SJCRH30 (cell line): ENCODE data around the gene SPAG6. TPM values are rescaled to one million over a fixed set of nuclear protein-coding genes. Genes with fewer than 3 reads are reported as not detected.
A peak's percentile ranks its signal among the peaks of the same experiment; 100 is the strongest.

Experiments used
- DNase-seq, 2 experiments: peaks; one replicate each; pipeline ENCODE4 v3.0.0-alpha.2; 2015 to 2020
- H3K27ac ChIP-seq: fragments of 250-450 bp; sonication (Bioruptor Pico); 2 replicates; pipeline ENCODE4 v1.5.1; 2020; ENCODE audit warnings: mild to moderate bottlenecking, moderate library complexity
- H3K27me3 ChIP-seq: fragments of 250-450 bp; sonication (Bioruptor Pico); 2 replicates; pipeline ENCODE4 v1.5.1; 2020; ENCODE audit warnings: mild to moderate bottlenecking, moderate library complexity
- H3K36me3 ChIP-seq: fragments of 250-450 bp; sonication (Bioruptor Pico); 2 replicates; pipeline ENCODE4 v1.5.1; 2020; ENCODE audit warnings: mild to moderate bottlenecking, moderate library complexity
- H3K4me1 ChIP-seq: fragments of 250-450 bp; sonication (Bioruptor Pico); 2 replicates; pipeline ENCODE4 v1.5.1; 2020; ENCODE audit warnings: mild to moderate bottlenecking, moderate library complexity
- H3K4me3 ChIP-seq: fragments of 250-450 bp; sonication (Bioruptor Pico); 2 replicates; pipeline ENCODE4 v1.5.1; 2020; ENCODE audit warnings: mild to moderate bottlenecking, moderate library complexity
- H3K9me3 ChIP-seq: fragments of 250-450 bp; sonication (Bioruptor Pico); replicated peaks from 2 replicates; pipeline ENCODE4 v1.5.1; 2020; ENCODE audit warnings: mild to moderate bottlenecking, moderate library complexity
- total RNA-seq: library from RNA; depleted of rRNA; stranded (reverse); fragments of >200 nt; shearing (Covaris generic); gene quantifications from 2 replicates; pipeline ENCODE4 v1.2.3, GENCODE V29; 2014

The SPAG6 gene
- total RNA-seq, 1 experiment from 2014 or later: 1.3 TPM

DNA sequence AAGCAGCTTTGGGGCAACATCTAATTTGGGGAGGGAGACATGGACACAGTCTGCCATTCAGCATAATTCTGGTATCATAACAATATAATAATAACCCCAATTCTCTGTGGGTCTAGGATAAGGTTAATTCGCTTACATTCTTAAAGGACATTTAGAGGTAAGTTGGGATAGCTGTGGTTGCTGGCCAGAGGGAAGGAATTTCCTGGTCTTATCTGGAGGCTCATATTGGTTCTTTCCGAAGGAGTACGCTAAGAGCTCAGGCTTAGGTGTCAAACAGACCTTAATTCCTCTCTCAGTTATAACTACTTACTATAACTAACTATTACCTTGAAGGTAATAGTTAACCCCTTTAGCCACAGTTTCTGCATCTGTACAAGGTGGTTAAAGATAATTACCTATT lies 68.8 kb downstream of the SPAG6 start:
- Histone ChIP-seq H3K36me3 (no peaks in the 10 kb centered on the region), H3K9me3 (0 out of 2 replicates have a peak, but pooled peaks cover 3% of the 10 kb centered on the region), H3K4me1 (no peaks in the 10 kb centered on the region; the same call in 1 of the 2 replicates), H3K27me3 (no peaks in the 10 kb centered on the region), H3K4me3 (no peak overlapping the region), H3K27ac (no peak overlapping the region)
- DNase-seq: no peak

- Histone ChIP-seq H3K27me3 (no peaks in the 10 kb centered on the region), H3K4me3 (no peak overlapping the region), H3K27ac (no peak overlapping the region), H3K9me3 (no peaks in the 10 kb centered on the region), H3K36me3 (no peaks in the 10 kb centered on the region), H3K4me1 (no peaks in the 10 kb centered on the region; the same call in 1 of the 2 replicates)
- no peak for DNase-seq
These were observed 69.8 kb downstream of the SPAG6 start for GRCh38 chr10:22415072-22415471.

DNA sequence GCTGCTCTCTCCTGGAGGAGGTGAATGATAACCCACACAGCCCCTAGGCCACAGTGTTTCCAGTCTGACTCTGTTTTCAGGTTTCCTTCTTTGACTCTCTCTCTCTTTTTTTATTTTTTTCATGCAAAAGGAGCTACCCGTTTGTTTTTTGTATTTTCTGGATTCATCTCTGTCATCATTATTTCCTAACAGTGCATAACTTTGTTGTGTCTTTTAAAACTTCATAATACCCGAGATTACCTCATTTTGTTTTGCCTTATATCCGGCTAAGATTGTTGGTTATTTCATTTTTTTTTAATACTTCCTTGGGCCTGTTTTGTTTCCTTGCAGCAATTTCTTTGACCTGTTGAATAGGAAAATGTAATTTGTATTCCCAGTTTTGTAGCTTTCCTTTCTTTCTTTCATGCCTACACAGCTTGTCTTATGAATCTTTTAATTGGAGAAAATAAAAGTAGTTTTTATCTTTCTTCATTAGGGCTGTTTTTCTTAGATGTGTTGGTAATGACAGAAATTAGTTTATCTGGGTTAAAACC lies 72.5 kb downstream of the SPAG6 start:
- H3K9me3 ChIP-seq: no peaks in the 10 kb centered on the region
- H3K27ac ChIP-seq: no peak overlapping the region
- no peak overlapping the region for H3K4me3 ChIP-seq
- H3K4me1 ChIP-seq: no peaks in the 10 kb centered on the region; the same call in 1 of the 2 replicates
- no peaks in the 10 kb centered on the region for H3K27me3 ChIP-seq
- H3K36me3 ChIP-seq: no peaks in the 10 kb centered on the region
- DNase-seq: no peak

DNA sequence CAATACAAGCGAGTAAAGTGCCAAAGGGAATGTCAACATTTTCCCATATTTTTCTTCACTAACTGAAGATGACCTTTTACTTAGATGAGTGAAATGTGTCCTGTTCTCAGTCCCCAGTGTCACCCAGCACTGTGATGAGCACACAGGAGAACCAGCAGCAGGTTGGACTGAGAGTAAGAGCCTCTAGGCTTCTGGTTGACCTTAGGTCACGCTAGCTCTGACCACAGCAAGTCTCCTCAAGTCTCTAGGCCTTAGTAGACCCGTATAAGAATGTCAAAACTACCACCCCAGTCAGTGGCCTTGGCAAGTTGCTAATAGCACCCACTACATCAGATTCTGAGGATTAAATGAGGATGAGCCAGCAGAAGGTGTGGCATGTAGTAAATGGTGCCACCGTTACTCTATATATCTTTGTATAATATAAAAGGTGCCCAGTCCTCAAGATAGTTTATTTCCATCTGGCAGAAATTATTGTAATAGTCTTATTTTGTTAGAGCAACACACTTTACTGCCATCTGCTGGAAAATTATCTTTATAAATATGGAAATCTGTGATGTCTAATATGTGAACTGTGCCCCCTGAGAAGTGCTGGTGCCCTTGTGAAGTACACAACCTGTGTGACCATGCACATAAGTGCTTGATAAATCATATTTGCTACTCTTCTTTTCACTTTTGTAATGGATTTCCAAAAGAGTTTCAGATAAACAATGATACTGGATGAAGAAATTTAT lies 75.7 kb downstream of the SPAG6 start:
- Histone ChIP-seq H3K4me1 (no peaks in the 10 kb centered on the region; the same call in 1 of the 2 replicates), H3K27me3 (no peaks in the 10 kb centered on the region), H3K9me3 (no peaks in the 10 kb centered on the region), H3K27ac (no peak overlapping the region), H3K36me3 (no peaks in the 10 kb centered on the region), H3K4me3 (no peak overlapping the region)
- DNase-seq: no peak

GRCh38 chr10:22426653-22427052 lies 81.4 kb downstream of the SPAG6 start:
- DNase-seq: no peak
- H3K27me3 ChIP-seq: no peaks in the 10 kb centered on the region
- H3K4me1 ChIP-seq: peaks cover 37% of the 10 kb centered on the region
- no peak overlapping the region for H3K4me3 ChIP-seq
- no peaks in the 10 kb centered on the region for H3K36me3 ChIP-seq
- H3K27ac ChIP-seq: no peak overlapping the region
- H3K9me3 ChIP-seq: no peaks in the 10 kb centered on the region

DNA sequence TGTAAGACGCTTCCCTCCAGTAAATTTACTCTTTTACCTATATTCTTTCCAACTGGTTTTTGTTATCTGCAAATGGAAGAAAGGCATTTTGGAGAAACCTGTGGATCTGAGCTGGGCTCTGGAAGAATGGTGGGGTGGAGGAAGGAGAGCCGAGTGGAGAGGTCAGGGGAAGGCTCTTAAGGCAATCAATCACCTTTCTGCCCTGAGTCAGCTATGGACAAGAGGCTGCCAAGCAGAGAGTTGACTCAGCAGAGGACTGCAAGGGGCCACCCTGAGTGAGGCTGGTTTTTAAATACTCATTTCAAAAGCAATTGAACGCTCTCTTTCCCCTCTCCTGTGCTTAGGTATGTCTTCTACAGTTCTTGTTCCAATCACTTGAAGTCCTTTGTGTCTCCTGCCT lies 81.8 kb downstream of the SPAG6 start:
- Histone ChIP-seq H3K9me3 (no peaks in the 10 kb centered on the region), H3K27me3 (no peaks in the 10 kb centered on the region), H3K36me3 (no peaks in the 10 kb centered on the region), H3K27ac (no peak overlapping the region), H3K4me3 (no peak overlapping the region), H3K4me1 (peaks cover 37% of the 10 kb centered on the region)
- DNase-seq: no peak

- Histone ChIP-seq H3K27ac (no peak overlapping the region), H3K36me3 (no peaks in the 10 kb centered on the region), H3K9me3 (no peaks in the 10 kb centered on the region), H3K4me1 (peaks cover 37% of the 10 kb centered on the region), H3K4me3 (no peak overlapping the region), H3K27me3 (no peaks in the 10 kb centered on the region)
- DNase-seq: peak; percentile 45 to 83
These were observed 82.7 kb downstream of the SPAG6 start for GRCh38 chr10:22427890-22428571.

DNA sequence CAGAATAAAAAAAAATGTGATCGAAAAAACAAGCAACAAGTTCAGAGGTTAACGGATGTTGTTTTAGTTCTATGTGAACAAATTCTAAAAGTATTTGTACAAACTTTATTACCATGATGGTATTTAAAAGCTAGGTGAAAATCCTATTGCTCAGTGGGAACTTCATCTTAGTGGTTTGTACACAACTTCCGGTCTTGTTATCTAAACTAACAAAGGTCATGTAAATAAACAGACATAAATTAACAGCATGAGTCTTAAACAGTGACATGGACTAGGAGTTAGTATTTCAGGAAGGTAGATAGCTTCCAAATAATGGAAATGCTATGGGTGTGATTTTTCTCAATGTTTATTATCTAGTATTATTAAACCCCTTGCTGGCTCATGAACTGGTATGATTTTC lies 83.8 kb downstream of the SPAG6 start:
- H3K4me3 ChIP-seq: no peak overlapping the region
- no peak for DNase-seq
- H3K27me3 ChIP-seq: no peaks in the 10 kb centered on the region
- H3K36me3 ChIP-seq: no peaks in the 10 kb centered on the region
- H3K27ac ChIP-seq: no peak overlapping the region; the same call in 1 of the 2 replicates
- no peaks in the 10 kb centered on the region for H3K9me3 ChIP-seq
- H3K4me1 ChIP-seq: peaks cover 43% of the 10 kb centered on the region

DNA sequence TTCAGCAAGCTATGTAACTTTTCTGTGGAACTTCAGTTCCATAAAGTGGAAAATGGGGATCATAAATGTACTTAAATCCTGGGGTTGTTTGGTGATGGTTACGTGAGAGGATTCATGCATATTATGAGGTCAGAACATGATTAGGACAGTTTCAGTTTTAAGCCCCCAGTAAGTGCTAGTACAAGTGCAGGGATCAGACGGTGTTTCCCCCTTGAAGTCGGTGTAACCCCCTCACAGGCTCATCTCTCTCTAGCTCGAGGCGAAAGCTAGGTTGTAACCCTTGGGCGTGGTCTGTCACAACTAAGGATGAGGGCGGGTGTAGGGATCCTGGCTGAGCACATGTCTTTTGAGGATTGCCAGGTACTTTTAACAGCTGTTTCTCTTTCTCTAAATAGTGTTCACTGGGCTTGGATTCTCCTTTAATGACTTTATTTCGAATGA lies 84.7 kb downstream of the SPAG6 start:
- Histone ChIP-seq H3K27me3 (no peaks in the 10 kb centered on the region), H3K36me3 (no peaks in the 10 kb centered on the region), H3K4me3 (peak overlapping the region; percentile 26), H3K27ac (peak overlapping the region; percentile 37), H3K4me1 (peaks cover 51% of the 10 kb centered on the region), H3K9me3 (no peaks in the 10 kb centered on the region)
- peak; percentile 32 to 53 for DNase-seq

GRCh38 chr10:22433875-22434274 lies 88.6 kb downstream of the SPAG6 start:
- peak overlapping the region; percentile 71 for H3K27ac ChIP-seq
- peaks cover 38% of the 10 kb centered on the region for H3K4me1 ChIP-seq
- no peaks in the 10 kb centered on the region for H3K36me3 ChIP-seq
- no peaks in the 10 kb centered on the region for H3K9me3 ChIP-seq
- H3K27me3 ChIP-seq: no peaks in the 10 kb centered on the region
- DNase-seq: peak in 1 of 2 experiments; percentile 67
- no peak overlapping the region for H3K4me3 ChIP-seq

- no peaks in the 10 kb centered on the region for H3K36me3 ChIP-seq
- H3K9me3 ChIP-seq: no peaks in the 10 kb centered on the region
- H3K27ac ChIP-seq: peak overlapping the region; percentile 71
- no peak overlapping the region for H3K4me3 ChIP-seq
- DNase-seq: peak in 1 of 2 experiments; percentile 52
- no peaks in the 10 kb centered on the region for H3K27me3 ChIP-seq
- peaks cover 31% of the 10 kb centered on the region for H3K4me1 ChIP-seq
These were observed 89.2 kb downstream of the SPAG6 start for GRCh38 chr10:22434521-22434920.

DNA sequence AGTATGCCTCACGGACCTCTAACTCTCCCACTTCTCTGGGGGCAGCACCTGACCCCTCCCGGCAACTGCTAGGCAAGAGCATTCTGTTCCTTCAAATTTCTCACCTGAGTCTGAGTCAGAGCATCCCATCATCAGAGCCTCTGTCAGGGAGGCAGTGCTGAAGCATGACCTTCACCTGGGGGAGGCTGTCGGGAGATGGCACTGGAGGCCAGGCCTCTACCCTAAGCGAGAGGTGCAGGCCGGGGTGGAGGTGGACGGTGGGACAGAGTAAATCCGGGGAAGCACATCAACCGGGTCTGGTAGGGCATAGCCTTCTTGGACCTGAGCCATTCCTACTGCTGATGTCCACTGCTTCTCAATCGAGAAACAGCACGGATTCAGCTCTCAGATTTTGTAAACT lies 90.4 kb downstream of the SPAG6 start:
- no peak for DNase-seq
- Histone ChIP-seq H3K27ac (no peak overlapping the region), H3K27me3 (no peaks in the 10 kb centered on the region), H3K4me3 (no peak overlapping the region), H3K9me3 (no peaks in the 10 kb centered on the region), H3K36me3 (no peaks in the 10 kb centered on the region), H3K4me1 (peaks cover 20% of the 10 kb centered on the region)

DNA sequence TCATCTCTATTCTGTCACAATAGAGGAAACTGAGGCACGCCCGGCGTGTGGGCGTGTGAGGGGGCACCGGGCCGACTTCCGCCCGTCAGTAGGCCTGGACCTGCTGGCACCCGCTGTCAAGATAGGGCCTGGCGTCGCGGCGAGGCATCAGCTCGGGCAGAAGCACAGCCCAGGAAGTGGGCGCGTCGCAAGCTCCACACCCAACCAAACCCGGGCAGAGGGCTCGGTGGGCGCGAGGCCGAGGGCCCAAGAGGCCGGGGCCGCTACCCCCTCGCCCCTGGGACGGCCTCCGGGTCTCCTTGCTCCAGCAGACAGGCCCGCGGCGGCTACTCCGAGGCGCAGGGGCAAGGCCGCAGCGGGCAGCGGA lies 91.2 kb downstream of the SPAG6 start:
- Histone ChIP-seq H3K27me3 (no peaks in the 10 kb centered on the region), H3K27ac (no peak overlapping the region)
- DNase-seq: no peak

GRCh38 chr10:22436893-22437619 lies 91.8 kb downstream of the SPAG6 start:
- no peak for DNase-seq
- Histone ChIP-seq H3K4me1 (peaks cover 19% of the 10 kb centered on the region), H3K9me3 (no peaks in the 10 kb centered on the region), H3K27ac (no peak overlapping the region), H3K36me3 (no peaks in the 10 kb centered on the region), H3K4me3 (no peak overlapping the region), H3K27me3 (no peaks in the 10 kb centered on the region)

More for the DNA sequence above, 91.2 kb downstream of the SPAG6 start:
- H3K36me3 ChIP-seq: no peaks in the 10 kb centered on the region
- no peak overlapping the region for H3K4me3 ChIP-seq
- H3K4me1 ChIP-seq: peaks cover 19% of the 10 kb centered on the region
- H3K9me3 ChIP-seq: no peaks in the 10 kb centered on the region
